Activated CD4-positive, alpha-beta T cell treated with anti-CD3 and anti-CD28 coated beads, Interleukin-2, Interleukin-6, amounts not matched to agents 100 ng/mL and 50 ng/mL, durations not matched to agents 16 hours and 8 hours (primary cell): ENCODE measurements around the gene SPATA17.
A peak's percentile ranks its signal among the peaks of the same experiment; 100 is the strongest.
"Not testable (repeated sequence)": the region's sequence is repeated elsewhere in the genome, so short reads cannot be mapped to it uniquely, and the experiment has no call there.

ENCODE experiments used
- DNase-seq: peaks from one replicate; pipeline ENCODE4 v3.0.0-alpha.2; 2020

The SPATA17 gene

DNA sequence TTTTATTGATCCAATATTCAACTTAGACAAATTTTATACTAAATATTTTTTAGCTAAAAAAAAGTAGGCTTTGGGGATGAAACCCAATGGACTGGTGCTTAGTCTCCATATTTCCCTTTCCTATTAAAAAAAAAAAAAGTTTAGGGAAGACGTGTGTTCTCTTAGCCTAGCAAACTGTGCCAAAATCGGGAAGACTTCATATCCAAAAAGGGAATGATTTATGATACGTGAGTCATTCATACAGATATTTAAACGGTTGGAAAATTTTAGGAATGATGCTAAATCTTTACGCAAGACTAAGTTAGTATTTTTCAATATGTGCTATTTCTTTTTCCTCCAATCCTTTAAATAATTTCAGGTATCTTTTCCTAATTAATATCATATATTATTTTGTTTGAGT is 50.7 kb downstream of the SPATA17 start:
- no peak for DNase-seq

DNA sequence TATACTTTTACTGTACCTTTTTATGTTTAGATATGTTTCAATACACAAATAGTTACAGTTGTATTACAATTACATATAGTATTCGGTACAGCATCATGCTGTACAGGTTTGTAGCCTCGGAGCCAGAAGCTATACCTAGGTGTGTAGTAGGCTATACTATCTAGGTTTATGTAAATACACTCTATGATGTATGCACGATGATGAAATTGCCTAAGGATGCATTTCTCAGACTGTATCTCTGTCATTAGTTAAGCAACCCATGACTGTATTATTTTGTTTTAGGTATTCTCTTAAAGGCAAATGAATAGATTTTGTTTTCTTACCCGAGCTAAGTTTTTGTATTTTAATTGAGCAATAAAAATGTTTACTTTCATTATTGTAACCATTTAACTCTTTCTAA is 56.4 kb downstream of the SPATA17 start:
- no peak for DNase-seq

- DNase-seq: not testable (repeated sequence)
Observed at GRCh38 chr1:217696140-217696539, 65.0 kb downstream of the SPATA17 start.

DNA sequence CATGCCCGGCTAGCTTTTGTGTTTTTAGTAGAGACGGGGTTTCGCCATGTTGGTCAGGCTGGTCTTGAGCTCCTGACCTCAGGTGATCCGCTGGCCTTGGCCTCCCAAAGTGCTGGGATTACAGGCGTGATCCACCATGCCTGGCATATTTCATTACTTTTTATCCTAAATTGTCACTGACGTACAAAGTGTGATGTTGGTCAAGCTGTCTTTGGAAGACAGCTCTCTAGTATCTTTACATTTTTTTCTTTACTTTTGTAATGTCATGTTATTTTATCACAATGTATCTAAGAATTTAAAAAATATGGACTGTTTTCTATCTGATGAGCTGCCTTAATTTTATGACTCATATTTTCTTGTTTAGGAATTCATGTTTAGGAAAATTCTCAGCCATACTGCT is 72.2 kb downstream of the SPATA17 start:
- DNase-seq: no peak

DNA sequence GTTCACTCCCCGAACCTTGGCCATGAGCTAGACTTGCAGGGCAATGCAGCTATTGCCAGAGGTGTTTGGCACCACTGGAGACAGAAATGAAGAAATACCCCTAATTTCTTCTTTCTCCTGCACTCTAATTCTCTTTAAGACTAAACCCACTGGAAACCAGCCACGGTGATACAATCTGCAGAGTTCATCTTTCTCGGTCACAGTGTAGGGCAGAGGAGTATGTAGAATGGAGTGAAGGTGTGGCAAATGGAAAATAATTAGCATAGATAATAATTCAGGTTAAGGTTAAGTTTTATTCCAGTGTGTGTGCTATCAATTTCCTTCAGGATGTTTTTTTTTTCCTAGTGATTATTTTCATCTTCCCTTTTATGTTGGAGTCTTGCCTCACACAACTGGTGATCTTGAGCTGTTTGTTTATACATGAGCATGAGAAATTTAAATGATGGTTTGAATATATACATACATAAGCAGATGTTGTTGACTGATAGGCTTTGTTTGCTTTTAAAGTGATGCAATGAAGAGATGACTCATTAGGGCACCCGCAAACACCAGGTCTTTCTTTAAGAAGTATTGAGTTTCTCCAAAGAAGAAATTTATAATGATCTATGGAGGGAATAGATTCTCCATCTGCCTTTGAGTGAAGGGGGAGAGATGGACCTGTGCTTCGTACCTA is 81.9 kb downstream of the SPATA17 start:
- DNase-seq: no peak

GRCh38 chr1:217715681-217716080 is 84.5 kb downstream of the SPATA17 start:
- DNase-seq: no peak

DNA sequence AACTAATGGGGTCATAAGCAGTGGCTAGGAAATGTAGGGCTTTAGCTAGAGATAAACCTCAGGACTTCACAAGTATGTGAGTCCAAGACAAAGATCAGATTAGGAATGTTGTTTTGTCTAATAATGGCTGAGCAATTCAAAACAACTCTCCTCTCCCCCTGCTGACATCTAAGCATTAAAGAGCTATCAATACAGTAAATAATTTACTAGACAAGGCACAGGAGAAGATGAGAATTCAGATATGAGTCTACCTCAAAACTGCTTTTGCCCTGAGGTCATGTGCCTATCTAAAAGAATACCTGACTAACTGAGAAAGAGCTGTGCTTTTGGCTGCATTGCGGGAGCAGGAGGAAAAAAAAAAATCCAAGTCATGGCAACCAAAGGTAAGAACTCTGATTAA is 86.8 kb downstream of the SPATA17 start:
- no peak for DNase-seq

DNA sequence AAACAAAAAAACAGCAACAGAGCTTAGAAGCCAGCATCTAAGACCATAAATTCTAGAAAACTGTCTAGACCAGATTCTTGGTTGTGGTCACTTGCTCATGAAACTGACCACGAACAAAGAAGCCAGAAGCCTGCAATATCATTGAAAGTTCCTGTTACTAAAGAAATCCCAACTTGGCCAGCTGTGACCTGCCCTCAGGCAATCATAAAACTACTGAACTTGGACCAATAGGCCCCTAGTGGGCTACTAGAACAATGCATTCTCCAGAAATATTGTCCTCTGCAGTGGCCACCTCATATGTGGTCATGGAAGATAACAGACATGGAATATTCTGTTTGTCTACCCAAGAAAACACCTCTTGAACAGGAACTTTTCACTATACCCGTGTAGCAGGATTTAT is 87.7 kb downstream of the SPATA17 start:
- DNase-seq: no peak

DNA sequence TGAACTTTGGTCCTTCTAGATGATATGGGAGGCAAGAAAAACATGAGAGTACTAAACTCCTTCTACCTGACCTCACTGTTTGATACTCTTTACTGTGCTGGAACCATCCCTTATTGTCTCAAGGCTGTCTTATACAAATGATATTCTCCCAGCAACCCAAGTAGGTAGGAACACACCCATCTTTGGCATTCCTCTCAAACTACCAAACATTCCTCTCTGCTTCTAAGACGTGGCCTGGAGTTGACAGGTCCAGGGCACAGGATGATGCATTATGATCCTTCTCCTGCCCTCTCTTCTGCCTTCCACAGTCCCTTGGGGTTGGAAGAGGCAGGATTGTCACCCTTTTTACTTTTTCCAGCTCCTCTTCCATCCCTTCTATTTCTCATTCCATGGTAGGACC is 90.5 kb downstream of the SPATA17 start:
- DNase-seq: no peak

- no peak for DNase-seq
Observed at GRCh38 chr1:217734973-217735372, 103.8 kb downstream of the SPATA17 start.

DNA sequence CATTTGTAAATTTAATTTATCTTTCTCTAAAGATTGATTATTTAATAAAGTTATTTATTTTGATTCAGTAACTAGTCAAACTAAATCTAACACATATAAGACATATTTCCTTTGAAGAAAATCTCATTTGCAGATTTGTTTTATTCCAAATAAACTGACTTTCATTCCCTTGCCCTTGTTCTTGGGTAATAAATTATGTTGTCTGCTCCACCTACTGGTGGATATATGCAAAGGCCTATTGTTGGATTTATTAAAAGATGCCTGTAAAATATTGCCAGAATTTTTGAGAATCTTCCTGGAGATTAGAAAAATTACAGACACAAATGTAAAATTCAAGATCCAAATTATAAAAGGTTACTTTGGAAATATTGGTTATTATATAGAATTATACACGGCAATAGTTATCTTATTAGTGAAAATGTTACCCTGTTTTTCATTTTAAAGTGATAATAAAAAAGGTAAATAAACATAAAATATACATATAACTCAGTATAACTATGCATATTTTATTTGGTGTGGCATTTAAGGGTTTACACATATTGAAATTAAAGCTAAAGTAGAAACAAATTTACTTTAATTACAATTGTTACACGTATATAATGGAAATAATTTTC is 116.1 kb downstream of the SPATA17 start:
- DNase-seq: peak; percentile 24

DNA sequence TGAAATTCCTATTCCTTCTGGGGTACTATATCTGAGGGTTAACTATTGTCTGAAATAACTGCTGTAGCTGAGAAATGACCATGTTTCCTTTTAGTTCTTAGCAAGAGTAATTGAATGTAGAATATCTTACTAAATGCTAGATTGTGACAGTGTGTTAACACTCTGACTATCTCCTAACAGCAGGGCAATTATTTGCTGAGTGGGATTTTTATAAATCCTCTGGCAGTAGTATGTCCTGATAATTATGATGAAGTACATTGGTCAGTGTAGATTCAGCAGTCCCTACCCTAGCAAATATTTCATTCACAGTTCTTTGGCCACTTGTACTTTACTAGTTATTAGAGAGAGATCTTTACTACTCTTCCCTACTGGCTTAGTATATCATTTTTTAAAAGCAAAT is 138.6 kb downstream of the SPATA17 start:
- no peak for DNase-seq

DNA sequence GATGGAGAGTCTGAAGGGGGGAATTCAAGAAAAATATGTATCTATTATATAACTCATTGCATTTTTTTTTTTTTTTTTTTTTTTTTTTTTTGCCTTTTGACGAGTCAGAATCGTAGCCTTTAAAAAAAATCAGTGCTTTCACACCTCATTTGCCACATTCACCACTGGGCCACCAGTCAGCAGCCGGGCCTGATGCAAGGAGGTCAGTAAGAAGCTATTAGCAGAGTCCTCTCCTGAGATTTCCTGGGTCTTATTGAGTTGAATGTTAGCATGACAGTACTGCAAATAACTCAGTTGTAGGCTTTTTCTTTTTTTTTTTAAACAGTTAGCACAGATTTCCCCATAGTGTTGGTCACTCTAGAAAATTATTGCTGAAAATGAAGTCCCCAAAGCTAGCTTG is 139.8 kb downstream of the SPATA17 start:
- no peak for DNase-seq

DNA sequence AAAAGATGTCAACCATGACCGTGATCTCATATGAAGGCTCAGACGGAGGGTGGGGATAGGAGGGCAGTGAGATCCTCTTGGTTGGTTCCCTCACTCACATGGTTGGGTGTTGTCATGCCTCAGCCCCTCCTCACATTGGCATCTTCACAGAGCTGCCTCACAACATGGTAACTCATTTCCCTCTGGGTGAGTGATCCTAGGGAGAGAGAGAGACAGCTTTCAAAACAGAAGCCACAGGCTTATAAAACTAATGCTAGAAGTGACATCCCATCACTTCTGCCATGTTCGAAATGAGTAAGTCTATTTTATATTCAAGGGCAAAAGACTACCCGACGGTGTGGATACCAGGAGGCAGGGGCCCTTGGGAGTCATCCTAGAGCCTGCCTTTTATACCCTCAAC is 145.5 kb downstream of the SPATA17 start:
- DNase-seq: no peak

DNA sequence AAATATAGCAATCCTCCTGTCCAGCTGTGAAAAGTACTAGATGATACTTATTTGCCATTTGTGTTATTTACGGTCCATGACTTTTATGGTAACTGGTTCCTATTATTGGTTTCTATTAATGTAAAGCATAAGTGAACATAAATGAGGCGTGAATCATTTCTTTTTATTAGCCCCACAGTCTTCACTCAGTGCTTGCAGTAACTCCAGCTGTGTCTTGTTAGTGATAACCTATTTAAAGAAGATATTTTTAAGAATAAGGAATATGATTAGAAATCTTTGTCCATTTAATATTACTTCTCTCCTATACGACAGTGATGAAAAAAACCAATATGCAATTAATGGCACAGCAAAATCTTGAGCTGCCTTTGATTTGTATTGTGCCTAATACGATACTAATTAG is 149.9 kb downstream of the SPATA17 start:
- DNase-seq: no peak

DNA sequence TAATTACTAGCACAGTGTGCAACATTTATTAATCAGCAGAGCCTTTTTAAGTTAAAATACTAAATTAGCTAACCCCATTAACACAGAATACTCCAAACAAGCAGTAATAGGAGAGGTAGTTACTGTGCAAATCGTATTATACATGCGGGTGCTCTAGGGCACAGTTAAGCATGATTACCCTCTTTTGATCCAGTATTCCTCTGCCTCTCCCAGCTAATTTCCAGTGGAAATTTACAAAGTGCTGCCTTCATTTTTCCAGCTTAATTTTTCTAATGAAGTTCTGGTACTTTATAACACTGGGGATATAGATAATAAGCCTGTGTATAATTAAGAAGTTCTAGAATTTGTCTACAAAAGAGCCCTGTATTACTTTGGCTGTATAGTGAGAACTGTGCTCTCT is 159.9 kb downstream of the SPATA17 start:
- DNase-seq: no peak

- DNase-seq: no peak
Observed at GRCh38 chr1:217805792-217806191, 174.6 kb downstream of the SPATA17 start.

- no peak for DNase-seq
Observed at GRCh38 chr1:217812175-217812574, 181.0 kb downstream of the SPATA17 start.

- no peak for DNase-seq
Observed at GRCh38 chr1:217813031-217813430, 181.9 kb downstream of the SPATA17 start.

DNA sequence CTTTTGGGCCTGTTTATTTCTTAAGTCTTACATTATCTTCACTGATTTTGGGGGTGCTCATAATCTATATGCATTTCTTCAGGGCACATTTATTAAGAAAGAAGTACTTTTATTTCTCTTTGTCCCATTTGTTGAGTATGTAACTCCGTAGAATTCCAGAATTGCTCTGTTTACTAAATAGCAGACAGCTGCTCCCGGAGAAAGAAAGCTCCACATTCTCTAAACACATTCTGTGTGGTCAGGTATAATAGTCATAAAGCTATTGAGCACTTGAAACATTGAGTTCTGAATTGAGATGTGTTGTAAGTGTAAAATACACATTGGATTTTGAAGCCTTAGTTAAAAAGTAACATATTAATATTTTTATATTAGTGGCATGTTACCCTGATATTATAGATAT is 206.5 kb downstream of the SPATA17 start:
- DNase-seq: no peak

- no peak for DNase-seq
Observed at GRCh38 chr1:217839161-217839560, 208.0 kb downstream of the SPATA17 start.

DNA sequence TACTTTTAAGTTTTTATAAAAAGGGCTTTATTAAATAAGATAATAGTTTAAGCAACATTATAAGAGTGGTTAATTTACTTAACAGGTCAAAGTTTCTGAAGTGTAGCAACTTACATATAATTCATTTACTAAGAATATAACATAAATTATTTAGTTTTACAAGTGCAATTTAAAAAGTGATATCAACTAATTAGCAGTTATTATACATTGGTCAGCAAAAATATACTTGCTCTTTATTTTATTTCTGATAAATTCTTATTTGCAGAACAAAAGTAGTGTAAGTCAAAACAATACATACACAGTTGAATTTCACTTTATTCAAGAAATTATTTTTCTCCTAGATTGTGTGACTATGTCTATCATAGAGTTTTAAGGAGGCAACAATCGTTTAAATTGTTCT is 215.6 kb downstream of the SPATA17 start:
- DNase-seq: no peak

DNA sequence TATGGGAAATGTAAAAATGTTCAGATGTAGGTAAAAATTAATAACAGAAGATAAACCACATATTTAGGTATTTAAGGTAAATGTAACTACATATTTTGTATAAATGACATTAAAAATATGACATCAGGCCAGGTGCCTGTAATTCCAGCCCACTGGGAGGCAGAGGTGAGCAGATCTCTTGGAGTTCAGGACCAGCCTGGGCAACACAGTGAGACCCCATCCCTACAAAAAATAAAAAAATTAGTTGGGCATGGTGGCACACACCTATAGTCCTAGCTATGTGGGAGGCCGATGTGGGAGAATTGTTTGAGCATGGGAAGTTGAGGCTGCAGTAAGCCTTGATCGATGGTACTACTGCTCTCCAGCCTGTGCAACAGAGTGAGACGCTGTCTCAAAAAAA is 216.5 kb downstream of the SPATA17 start:
- no peak for DNase-seq

DNA sequence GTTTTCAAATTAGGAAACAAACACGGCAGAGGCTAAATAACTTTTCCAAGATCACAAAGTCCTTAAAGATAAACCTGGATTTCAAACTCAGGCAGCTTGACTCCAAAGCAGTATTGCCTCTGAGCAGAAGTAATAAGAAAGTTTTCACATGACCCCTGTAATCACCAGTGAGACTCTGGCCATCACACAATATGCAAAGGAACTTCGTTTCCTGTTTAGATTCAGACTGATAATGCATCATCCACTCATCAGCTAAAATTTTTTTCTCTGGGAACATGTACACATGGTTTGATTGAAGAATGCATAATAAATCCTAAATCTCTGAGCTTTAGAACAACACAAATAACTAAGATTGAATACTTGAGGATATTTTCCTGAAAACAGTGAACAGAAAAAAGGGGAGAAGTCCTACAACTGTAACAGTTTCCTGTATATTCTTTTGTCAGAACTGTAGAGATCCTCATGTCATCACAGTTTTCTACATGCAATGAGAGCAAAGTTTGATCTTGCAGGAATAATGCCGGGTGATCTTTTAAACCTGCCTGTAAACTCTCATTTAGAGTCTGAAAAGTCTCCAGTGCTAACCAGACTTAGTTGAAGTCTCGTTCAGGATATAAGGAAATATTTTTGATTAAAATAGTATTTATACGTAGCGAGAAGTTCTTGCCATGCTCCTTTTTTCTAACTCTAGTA is 225.3 kb downstream of the SPATA17 start:
- no peak for DNase-seq

GRCh38 chr1:217857061-217857460 is 225.9 kb downstream of the SPATA17 start:
- DNase-seq: no peak
